GM21367 (cell line): ENCODE results near the gene LRFN5.
"Not testable (repeated sequence)": the region's sequence is repeated elsewhere in the genome, so short reads cannot be mapped to it uniquely, and the experiment has no call there.

Experiments used
- ATAC-seq: cut with Tn5 transposase; IDR thresholded peaks from one replicate; pipeline ENCODE4 v1.9.1; 2021; ENCODE audit not compliant: unreplicated experiment

Gene LRFN5

GRCh38 chr14:41878321-41878720, 271.6 kb downstream of the LRFN5 start:
- no peak for ATAC-seq

DNA sequence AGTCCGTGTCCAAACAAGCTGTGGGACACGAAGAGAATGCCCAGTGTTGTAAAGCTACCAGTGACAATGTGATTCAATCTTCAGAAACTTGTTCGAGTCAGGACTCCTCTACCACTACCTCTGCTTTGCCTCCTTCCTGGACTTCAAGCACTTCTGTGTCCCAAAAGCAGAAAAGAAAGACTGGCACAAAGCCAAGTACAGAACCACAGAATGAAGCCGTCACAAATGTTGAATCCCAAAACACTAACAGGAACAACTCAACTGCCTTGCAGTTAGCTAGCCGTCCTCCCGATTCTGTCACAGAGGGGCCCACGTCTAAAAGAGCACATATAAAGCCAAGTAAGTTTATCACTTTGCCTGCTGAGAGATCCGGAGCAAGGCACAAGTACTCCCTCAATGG, 284.9 kb downstream of the LRFN5 start:
- no peak for ATAC-seq

DNA sequence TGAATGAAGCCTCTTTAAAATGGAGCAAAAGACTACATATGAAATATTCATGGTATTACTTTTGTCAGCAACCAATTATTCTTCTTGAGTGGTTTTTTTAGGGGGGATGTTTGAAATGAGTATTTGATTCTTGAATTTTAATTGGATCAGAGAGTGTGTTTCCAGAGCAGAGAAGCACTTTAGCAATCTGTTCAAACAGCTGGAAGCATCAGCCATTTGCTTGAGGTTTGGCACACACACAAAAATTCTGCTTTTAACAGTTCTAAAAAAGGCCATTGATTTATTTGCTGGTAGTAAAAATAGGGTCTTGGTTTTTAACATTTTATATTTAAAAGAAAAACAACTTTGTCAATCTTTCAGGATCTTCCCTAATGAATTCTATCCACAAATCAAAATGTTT, 292.7 kb downstream of the LRFN5 start:
- ATAC-seq = no peak

DNA sequence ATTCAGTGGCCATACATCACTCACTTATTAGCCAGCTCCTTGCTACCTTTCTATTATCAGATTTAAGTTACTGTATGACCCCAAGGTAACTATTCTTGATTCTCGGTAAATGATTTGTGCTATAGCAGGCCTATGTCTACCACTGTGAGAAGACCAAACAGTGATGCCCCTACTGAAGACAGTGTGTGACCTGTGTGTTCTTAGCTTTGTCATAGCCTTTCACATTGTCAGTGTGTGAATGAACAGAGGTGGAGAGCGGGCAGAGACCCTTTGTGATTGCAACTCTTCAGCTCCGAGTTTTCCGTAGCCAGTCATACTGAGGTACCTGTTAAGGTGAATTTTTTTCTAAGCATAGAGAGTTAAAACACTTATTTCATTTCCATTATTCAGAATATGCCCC, 294.0 kb downstream of the LRFN5 start:
- ATAC-seq = no peak

DNA sequence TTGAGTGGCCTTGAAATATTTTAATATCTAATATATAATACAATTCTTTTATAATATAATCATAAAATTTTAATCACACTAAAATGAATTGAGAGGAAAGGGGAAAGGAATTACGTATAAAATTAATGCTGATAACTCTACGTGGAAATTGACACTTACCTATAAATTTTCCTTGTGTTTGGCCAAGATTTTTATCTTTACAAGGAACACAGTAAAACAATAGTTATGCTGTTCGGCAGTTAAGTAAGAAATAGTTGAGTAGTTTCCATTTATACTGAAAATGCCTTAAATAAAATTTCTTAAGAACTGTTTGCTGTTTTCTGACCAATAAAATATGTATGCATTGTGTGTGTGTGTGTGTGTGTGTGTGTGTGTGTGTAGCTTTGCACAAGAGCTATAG, 294.4 kb downstream of the LRFN5 start:
- ATAC-seq = no peak

DNA sequence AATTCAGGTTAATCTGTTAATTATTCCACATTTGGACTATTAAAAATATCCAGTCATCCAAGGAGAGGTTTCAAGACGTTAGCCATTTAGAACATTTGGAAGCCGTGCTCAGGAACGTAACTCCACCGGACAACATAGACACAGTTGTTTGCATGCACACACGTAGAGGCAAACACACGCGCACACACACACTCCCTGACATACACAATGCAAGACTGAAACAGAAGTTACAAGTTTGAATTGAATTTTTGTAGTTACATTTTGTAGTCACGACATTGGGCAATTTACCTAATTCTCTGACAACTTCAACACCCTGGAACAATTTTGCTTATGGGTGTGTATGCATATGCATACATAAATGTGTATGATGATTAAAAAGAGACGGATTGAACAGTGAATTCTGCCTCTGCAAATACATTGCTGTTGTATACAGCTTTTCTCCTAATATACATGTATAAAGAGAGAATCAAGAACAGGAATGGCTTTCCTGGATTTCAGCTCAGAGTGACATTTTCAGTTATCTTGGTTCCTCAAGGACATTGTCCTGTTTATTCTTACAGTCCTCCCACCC, 298.8 kb downstream of the LRFN5 start:
- ATAC-seq = no peak

DNA sequence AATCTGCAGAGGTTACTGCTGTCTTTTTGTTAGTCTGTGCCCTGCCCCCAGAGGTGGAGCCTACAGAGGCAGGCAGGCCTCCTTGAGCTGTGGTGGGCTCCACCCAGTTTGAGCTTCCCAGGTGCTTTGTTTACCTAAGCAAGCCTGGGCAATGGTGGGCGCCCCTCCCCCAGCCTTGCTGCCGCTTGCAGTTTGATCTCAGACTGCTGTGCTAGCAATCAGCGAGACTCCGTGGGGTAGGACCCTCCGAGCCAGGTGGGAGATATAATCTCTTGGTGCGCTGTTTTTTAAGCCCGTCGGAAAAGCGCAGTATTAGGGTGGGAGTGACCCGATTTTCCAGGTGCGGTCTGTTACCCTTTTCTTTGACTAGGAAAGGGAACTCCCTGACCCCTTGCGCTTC, 304.5 kb downstream of the LRFN5 start:
- not testable (repeated sequence) for ATAC-seq

- ATAC-seq = no peak
Observed at GRCh38 chr14:41913398-41913797, 306.7 kb downstream of the LRFN5 start.

GRCh38 chr14:41915732-41916131, 309.1 kb downstream of the LRFN5 start:
- ATAC-seq = no peak

GRCh38 chr14:41916313-41916712, 309.6 kb downstream of the LRFN5 start:
- ATAC-seq = no peak

GRCh38 chr14:41925409-41925808, 318.7 kb downstream of the LRFN5 start:
- no peak for ATAC-seq

DNA sequence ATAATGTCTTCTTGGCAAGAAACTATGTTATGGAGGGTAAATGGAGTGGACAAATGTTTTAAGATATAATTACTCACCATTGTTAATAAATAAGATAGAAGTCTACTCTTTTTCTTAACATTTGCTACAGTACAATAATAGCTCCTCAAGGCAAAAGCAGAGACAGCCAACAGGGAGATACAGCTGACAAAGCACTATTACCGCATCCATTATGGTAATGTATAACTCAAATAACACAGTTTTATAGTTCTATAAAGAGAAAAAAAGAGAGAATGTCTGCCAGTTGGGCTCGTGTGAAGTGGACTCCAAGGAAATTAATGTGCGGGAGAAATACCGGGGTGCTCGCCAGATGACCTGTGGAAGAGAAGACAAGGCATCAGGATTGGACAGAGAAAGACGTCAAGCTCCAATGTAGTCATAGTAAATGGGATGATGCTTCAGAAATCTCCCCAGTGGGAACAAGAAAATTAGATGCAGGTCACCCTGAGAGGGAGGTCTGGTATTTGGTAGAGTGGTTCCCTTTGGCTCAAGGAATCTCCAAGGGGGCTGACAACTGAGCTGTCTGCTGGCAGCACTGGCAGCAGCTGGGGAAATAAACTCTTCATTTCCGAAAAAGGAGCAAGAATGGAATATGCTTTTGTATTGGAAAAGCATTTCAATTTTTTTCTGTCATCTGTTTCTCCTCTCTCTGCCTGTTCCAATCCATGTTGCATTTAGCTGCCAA, 343.9 kb downstream of the LRFN5 start:
- no peak for ATAC-seq
